ENCODE data around the gene COLEC12.

The COLEC12 gene

DNA sequence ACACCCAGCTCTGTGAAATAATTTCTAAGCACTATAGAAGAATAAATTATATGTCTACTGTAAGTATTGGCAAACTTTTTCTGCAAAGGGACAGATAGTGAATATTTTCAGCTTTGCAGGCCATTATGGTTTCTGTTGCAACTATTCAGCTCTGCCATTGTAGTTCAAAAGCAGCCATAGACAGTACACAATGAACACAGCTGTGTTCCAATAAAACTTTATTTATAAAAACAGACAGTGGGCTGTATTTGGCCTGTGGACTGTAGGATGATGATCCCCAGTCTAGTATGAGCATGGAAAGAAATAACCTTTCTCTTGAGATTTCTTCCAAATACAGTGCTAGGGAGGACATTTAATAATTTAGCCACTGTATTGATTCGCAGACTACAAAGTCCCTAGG lies 197.5 kb downstream of the COLEC12 start:
- TF ChIP-seq, protein P1, sequence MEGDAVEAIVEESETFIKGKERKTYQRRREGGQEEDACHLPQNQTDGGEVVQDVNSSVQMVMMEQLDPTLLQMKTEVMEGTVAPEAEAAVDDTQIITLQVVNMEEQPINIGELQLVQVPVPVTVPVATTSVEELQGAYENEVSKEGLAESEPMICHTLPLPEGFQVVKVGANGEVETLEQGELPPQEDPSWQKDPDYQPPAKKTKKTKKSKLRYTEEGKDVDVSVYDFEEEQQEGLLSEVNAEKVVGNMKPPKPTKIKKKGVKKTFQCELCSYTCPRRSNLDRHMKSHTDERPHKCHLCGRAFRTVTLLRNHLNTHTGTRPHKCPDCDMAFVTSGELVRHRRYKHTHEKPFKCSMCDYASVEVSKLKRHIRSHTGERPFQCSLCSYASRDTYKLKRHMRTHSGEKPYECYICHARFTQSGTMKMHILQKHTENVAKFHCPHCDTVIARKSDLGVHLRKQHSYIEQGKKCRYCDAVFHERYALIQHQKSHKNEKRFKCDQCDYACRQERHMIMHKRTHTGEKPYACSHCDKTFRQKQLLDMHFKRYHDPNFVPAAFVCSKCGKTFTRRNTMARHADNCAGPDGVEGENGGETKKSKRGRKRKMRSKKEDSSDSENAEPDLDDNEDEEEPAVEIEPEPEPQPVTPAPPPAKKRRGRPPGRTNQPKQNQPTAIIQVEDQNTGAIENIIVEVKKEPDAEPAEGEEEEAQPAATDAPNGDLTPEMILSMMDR (IDR thresholded peaks at IDR 0.05; ENCODE audit: low read depth, low read length, missing control alignments): no peak
- Histone ChIP-seq H3K36me3 (replicated peaks) (no peaks in the 10 kb centered on the region), H3K27me3 (replicated peaks) (peaks cover 33% of the 10 kb centered on the region), H3K4me3 (ENCODE audit: low read depth, low read length) (no peak overlapping the region), H3K27ac (no peak overlapping the region)
- no peak for DNase-seq
- in situ Hi-C loops (cut with HindIII; ENCODE audit: low pct_ligation_motif_present, low sequenced_read_pairs): no loop called here

DNA sequence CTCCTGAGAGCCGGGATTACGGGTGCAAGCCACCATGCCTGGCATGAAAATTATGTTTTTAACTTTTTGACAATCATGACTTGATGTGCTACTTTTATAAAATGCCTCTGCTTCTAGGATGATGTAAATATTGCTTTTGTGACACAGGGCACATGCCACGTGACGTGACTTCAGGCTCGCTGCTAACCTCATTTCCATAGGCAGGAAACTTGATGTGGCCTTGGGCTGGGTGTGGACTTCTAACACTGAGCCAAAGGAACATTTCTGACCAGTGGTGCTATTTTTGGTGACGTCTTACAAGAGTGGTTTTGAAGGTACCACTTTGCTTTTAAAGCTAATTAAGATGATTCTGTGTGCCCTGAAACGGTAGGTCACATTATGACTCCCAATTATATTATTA lies 198.4 kb downstream of the COLEC12 start:
- Histone ChIP-seq H3K4me3 (ENCODE audit: low read depth, low read length) (no peak overlapping the region), H3K27me3 (replicated peaks) (peaks cover 25% of the 10 kb centered on the region)

DNA sequence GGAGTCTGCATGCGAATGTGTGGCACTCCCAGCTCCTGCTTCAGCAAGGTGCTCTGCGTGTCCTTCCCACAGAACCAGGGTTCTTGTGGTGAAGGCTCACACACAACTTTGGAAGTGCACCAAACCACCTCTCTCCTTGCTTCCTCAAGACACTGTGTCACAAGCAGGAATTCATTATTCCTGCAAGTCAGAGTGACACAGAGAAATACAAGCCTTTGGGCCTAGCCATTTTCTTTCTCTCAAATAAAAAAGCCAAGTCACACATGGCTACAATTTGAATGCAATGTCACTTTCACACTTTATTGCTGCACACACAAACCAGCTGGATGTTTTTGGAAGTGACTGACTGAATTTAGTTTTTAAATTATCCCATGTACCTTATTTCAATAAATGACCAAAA lies 202.6 kb downstream of the COLEC12 start:
- peaks cover 18% of the 10 kb centered on the region for H3K27me3 ChIP-seq (replicated peaks)
- no peak overlapping the region for H3K4me3 ChIP-seq (ENCODE audit: low read depth, low read length)
- in situ Hi-C loops (cut with HindIII; ENCODE audit: low pct_ligation_motif_present, low sequenced_read_pairs): no loop called here
- DNase-seq: no peak
- TF ChIP-seq, protein P1 (IDR thresholded peaks at IDR 0.05; ENCODE audit: low read depth, low read length, missing control alignments): no peak
- no peaks in the 10 kb centered on the region for H3K36me3 ChIP-seq (replicated peaks)
- no peak overlapping the region for H3K27ac ChIP-seq

More for the DNA sequence above, 198.4 kb downstream of the COLEC12 start:
- Histone ChIP-seq H3K36me3 (replicated peaks) (no peaks in the 10 kb centered on the region), H3K27ac (no peak overlapping the region)
- in situ Hi-C loops (cut with HindIII; ENCODE audit: low pct_ligation_motif_present, low sequenced_read_pairs): no loop called here
- TF ChIP-seq, protein P1 (IDR thresholded peaks at IDR 0.05; ENCODE audit: low read depth, low read length, missing control alignments): no peak
- no peak for DNase-seq

DNA sequence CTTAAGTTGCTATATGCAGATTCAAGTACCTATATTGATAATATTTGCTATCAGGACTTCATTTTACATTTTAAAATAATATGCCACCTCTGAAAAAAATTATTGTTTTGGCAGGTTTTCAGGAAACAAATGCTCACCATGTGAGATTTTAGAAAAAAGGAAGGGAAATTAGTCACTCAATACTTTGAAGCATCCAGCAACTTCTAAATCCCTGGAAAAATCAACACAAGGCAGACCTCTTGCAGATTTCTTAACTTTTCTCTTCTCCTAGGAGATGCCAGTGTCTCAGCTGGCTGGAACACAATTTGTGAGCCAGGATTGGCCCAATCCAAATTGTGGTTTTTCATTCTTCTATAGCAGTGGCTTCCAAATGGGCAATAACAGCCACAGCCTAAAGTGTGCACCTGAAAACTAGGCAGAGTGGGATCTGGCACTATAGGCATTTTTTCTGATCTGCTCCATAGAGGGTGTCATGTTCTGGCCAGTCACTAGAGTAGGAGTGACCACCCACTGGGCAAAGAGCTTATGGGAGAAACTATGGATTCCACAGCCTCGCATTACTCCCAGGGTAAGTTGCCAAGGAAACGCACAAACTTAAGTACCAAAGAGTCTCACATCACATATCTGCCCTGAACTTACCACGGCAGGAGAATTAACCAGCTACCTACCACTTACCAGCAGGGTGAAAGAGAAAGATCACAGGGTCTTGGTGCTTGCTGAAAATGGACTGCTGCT lies 204.6 kb downstream of the COLEC12 start:
- Histone ChIP-seq H3K36me3 (replicated peaks) (no peaks in the 10 kb centered on the region), H3K4me3 (ENCODE audit: low read depth, low read length) (no peak overlapping the region), H3K27ac (no peak overlapping the region), H3K27me3 (replicated peaks) (peaks cover 18% of the 10 kb centered on the region)
- in situ Hi-C loops (cut with HindIII; ENCODE audit: low pct_ligation_motif_present, low sequenced_read_pairs): no loop called here
- TF ChIP-seq, protein P1 (IDR thresholded peaks at IDR 0.05; ENCODE audit: low read depth, low read length, missing control alignments): no peak
- DNase-seq: no peak

DNA sequence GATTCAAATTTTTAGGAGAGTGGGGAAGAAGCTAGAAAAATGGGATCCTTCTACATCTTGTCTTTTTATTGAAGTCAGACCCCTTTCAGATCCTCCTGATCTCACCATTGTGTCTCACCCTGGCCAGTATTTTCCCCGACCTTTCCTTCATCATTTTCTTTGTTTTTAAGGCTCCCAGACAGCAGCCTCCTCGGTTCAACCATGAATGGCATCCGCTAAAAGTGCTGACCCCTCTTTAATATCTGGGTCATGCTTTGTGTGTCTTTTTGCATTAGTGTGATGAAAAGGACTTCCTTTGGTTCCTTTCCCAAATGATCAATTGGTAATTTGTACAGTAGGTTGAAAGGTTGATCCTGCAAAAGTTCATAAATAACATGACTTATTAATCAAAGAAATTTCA lies 205.9 kb downstream of the COLEC12 start:
- Histone ChIP-seq H3K36me3 (replicated peaks) (no peaks in the 10 kb centered on the region), H3K27me3 (replicated peaks) (peaks cover 10% of the 10 kb centered on the region), H3K27ac (no peak overlapping the region), H3K4me3 (ENCODE audit: low read depth, low read length) (no peak overlapping the region)
- DNase-seq: no peak
- in situ Hi-C loops (cut with HindIII; ENCODE audit: low pct_ligation_motif_present, low sequenced_read_pairs): no loop called here
- TF ChIP-seq, protein P1 (IDR thresholded peaks at IDR 0.05; ENCODE audit: low read depth, low read length, missing control alignments): no peak

DNA sequence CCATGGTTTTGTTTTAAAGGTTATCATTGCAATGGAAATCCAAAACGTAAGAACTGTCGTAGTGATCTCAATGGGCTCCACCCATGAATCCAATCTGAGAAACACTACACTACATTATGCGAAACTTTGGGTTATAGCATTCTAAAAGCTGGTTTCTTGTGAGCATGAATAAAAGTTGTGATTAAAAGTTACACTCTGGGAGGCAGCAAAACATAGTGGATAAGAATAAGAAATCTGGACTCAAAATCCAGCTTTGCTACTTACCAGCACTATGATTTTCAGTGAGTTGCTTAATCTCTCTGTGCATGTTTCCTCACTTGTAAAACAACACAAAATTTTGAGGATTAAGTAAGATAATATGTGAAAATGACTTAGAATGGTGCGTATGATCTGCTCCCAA lies 207.0 kb downstream of the COLEC12 start:
- TF ChIP-seq, protein P1 (IDR thresholded peaks at IDR 0.05; ENCODE audit: low read depth, low read length, missing control alignments): no peak
- no peak for DNase-seq

More for the DNA sequence above, 207.0 kb downstream of the COLEC12 start:
- in situ Hi-C loops (cut with HindIII; ENCODE audit: low pct_ligation_motif_present, low sequenced_read_pairs): no loop called here
- Histone ChIP-seq H3K36me3 (replicated peaks) (no peaks in the 10 kb centered on the region), H3K27me3 (replicated peaks) (peaks cover 14% of the 10 kb centered on the region), H3K27ac (no peak overlapping the region), H3K4me3 (ENCODE audit: low read depth, low read length) (no peak overlapping the region)
